Measurements from ENCODE around the gene CCS. TPM values are rescaled to one million over a fixed set of nuclear protein-coding genes. Genes with fewer than 3 reads are reported as not detected.

CCS gene
- total and polyA plus RNA-seq, 2 of the 4 experiments (the other 2 are of a cell fraction) = 20.1 to 53.0 TPM

DNA sequence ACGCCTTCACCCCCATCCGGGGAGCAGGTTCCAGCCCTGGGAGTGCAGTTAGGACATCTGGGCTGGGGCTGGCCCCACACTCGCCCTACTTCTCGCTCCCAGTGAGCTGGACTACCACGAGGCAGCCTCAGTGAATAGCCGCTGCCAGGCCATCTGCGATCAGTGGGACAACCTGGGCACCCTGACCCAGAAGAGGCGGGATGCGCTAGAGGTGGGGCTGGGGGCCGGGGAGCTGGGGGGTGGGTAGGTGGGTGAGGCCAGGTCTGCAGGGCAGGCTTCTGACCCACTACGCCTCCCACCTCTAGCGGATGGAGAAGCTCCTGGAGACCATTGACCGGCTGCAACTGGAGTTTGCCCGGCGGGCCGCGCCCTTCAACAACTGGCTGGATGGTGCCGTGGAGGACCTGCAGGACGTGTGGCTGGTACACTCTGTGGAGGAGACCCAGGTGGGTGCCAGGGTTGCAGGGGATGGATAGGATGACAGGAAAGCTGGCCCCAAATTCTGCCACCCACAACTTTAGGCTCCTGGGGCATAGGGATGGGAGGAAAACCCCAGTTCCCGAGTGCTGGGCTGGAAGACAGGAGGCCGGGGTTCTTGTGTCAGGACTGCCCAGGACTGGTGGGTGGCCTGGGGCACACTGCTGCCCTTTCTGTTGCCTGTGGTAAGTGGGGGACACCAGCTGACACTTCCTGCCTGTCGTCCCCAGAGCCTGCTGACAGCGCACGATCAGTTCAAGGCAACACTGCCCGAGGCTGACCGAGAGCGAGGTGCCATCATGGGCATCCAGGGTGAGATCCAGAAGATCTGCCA, 32.9 kb upstream of the CCS start (continued):
- TF ChIP-seq, protein P1, sequence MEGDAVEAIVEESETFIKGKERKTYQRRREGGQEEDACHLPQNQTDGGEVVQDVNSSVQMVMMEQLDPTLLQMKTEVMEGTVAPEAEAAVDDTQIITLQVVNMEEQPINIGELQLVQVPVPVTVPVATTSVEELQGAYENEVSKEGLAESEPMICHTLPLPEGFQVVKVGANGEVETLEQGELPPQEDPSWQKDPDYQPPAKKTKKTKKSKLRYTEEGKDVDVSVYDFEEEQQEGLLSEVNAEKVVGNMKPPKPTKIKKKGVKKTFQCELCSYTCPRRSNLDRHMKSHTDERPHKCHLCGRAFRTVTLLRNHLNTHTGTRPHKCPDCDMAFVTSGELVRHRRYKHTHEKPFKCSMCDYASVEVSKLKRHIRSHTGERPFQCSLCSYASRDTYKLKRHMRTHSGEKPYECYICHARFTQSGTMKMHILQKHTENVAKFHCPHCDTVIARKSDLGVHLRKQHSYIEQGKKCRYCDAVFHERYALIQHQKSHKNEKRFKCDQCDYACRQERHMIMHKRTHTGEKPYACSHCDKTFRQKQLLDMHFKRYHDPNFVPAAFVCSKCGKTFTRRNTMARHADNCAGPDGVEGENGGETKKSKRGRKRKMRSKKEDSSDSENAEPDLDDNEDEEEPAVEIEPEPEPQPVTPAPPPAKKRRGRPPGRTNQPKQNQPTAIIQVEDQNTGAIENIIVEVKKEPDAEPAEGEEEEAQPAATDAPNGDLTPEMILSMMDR (conservative IDR thresholded peaks at IDR 0.05; ENCODE audit: low read depth, low read length) = no peak

All from IMR-90 (cell line).